Left ventricle myocardium inferior (tissue), 1 donor: ENCODE results near the gene DEPP1. TPM values are rescaled to one million over a fixed set of nuclear protein-coding genes. Genes with fewer than 3 reads are reported as not detected.

Source experiments
- DNase-seq: peaks from one replicate; pipeline ENCODE4 v3.0.0-alpha.2; 2020
- H3K27ac ChIP-seq: fragments of 200-600 bp; replicated peaks from 2 replicates; pipeline ENCODE4 v1.8.0; 2021
- H3K27me3 ChIP-seq: fragments of 200-600 bp; 2 replicates; pipeline ENCODE4 v1.8.0; 2021; ENCODE audit warnings: low read depth
- H3K36me3 ChIP-seq: fragments of 200-600 bp; 2 replicates; pipeline ENCODE4 v1.8.0; 2021
- H3K4me1 ChIP-seq: fragments of 200-600 bp; 2 replicates; pipeline ENCODE4 v1.8.0; 2021
- H3K4me3 ChIP-seq: fragments of 200-600 bp; 2 replicates; pipeline ENCODE4 v1.8.0; 2021; ENCODE audit warnings: mild to moderate bottlenecking, moderate library complexity
- H3K9me3 ChIP-seq: fragments of 200-600 bp; replicated peaks from 2 replicates; pipeline ENCODE4 v1.8.0; 2021
- intact Hi-C: fragments of 100-400 bp; cut with micrococcal nuclease; formaldehyde crosslinking; loops from one replicate; pipeline ENCODE4 v1.11.0; 2022
- total RNA-seq: library from RNA; stranded (reverse); fragmentation: NEBNext Ultra II Directional; extraction: Animal tissue kit (Norgen Biotek cat#: 25700); gene quantifications from one replicate; pipeline ENCODE4 v1.2.1, GENCODE V29; 2021
- TF ChIP-seq, protein P1 (sequence below): fragments of 200-600 bp; IDR thresholded peaks from 2 replicates; pipeline ENCODE4 v1.8.0; 2021; ENCODE audit warnings: antibody characterized with exemption, mild to moderate bottlenecking, borderline replicate concordance
- donor health status: DM: no; HTN: yes; CAD: no; lungs with severe emphysema.

Gene DEPP1
- total RNA-seq, 1 donor from 2014 or later, result 27.5 TPM

DNA sequence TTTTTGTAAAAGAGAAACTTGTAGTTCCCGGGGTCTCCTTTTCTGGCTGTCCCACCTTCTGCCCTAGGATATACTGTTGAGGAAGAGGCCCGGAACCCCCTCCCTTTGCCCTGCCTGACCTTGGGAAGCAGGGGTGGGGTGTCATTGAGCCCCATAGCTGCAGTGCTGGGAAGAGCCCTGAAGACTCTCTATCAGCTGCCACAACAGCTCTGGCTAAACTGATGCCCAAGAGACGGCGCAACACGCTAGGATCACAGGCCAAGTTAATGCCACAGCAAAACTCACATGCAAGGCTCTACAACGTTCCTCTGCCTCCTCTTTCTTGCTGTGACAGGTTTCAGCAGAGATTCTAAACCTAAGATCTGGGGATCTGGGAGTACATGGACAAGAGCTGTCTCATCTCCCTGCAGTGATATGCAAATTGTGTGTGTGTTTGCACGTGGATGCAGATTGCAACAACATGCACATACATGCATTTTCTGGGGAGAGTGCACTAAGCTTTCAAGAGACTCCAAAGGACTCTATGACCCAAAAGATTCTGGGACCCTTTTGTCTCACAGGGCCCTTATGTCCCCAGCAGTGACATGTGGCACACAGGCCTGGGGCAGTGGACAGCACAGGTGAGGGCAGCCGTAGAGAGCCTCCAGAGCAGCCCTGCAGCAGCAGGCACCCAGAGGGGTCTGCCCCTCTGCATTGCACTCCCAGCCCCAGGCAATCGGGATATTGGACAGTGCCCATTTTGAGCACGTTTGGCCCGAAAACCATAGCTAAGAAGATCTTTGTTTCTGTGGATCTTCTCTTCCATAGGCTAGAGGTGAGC is 16.5 kb downstream of the DEPP1 start:
- Histone ChIP-seq H3K36me3 (no peaks in the 10 kb centered on the region), H3K9me3 (no peaks in the 10 kb centered on the region), H3K27ac (peak overlapping the region; percentile 96), H3K27me3 (no peaks in the 10 kb centered on the region), H3K4me3 (peak overlapping the region; percentile 85), H3K4me1 (peaks cover 96% of the 10 kb centered on the region)
- TF ChIP-seq, protein P1, sequence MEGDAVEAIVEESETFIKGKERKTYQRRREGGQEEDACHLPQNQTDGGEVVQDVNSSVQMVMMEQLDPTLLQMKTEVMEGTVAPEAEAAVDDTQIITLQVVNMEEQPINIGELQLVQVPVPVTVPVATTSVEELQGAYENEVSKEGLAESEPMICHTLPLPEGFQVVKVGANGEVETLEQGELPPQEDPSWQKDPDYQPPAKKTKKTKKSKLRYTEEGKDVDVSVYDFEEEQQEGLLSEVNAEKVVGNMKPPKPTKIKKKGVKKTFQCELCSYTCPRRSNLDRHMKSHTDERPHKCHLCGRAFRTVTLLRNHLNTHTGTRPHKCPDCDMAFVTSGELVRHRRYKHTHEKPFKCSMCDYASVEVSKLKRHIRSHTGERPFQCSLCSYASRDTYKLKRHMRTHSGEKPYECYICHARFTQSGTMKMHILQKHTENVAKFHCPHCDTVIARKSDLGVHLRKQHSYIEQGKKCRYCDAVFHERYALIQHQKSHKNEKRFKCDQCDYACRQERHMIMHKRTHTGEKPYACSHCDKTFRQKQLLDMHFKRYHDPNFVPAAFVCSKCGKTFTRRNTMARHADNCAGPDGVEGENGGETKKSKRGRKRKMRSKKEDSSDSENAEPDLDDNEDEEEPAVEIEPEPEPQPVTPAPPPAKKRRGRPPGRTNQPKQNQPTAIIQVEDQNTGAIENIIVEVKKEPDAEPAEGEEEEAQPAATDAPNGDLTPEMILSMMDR, result no peak
- intact Hi-C loops, result no loop called here
- DNase-seq, result no peak

DNA sequence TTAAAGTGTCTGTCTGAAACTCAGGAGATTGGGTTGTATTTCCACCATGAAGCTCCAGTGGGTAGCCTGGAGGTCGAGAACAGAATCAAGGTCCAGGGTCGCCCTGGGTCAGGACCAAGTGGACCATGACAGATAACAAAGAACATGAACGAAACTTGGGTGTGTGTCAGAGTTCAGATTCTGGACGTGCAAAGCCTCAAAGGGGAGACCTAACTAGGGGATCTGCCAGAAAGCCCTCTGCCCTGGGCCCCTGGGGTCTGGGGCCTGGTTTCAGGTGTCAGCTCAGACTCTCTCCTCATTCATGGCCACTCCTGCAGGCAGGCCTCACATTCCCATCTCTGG is 17.4 kb downstream of the DEPP1 start:
- DNase-seq, result no peak
- H3K4me3 ChIP-seq, result peak overlapping the region; percentile 85
- TF ChIP-seq, protein P1, result no peak
- intact Hi-C loops, result no loop called here
- H3K27ac ChIP-seq, result peak overlapping the region; percentile 96
- no peaks in the 10 kb centered on the region for H3K27me3 ChIP-seq
- peaks cover 4% of the 10 kb centered on the region for H3K9me3 ChIP-seq
- H3K4me1 ChIP-seq, result peaks cover 96% of the 10 kb centered on the region
- H3K36me3 ChIP-seq, result peaks cover 6% of the 10 kb centered on the region

DNA sequence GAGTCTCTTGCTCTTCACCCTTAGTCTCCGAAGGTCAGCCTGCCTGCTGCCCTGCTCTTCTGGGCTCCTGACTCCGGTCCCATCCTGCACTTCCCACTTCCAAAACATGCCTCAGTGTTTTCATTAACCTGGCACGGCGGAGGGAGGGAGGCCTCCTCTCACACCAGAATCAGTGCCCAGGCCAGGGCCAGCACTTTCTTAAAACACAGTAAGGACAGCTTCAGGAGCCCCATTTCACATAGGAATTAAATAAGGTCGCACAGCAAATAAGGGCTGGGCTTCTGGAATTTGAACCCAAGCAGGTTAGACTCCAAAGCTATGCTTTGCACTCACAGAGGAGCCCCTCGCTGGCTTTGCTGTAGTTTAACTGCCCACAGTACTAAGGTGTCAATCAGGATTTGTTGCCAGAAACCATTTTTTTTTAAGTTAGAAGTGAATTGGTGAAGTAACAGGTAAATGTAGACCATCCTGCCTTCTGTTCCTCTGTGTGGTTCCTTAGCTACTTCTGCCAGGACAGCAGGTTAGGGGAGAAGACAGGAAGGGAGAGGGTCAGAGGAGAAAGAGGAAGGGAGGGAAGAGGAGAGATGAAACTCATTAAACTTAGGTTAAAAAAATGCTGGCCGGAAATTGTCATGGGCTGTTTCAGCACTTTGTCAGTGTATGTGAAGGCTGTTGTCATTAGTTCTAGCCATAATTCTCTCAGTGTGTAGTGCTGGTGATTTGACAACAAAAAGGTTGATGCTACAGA is 18.0 kb downstream of the DEPP1 start:
- H3K4me3 ChIP-seq, result peak overlapping the region; percentile 85
- peaks cover 96% of the 10 kb centered on the region for H3K4me1 ChIP-seq
- H3K36me3 ChIP-seq, result peaks cover 6% of the 10 kb centered on the region
- peak overlapping the region; percentile 96 for H3K27ac ChIP-seq
- no peak for DNase-seq
- no peaks in the 10 kb centered on the region for H3K27me3 ChIP-seq
- TF ChIP-seq, protein P1, result no peak
- H3K9me3 ChIP-seq, result peaks cover 4% of the 10 kb centered on the region
- intact Hi-C loops, result no loop called here

DNA sequence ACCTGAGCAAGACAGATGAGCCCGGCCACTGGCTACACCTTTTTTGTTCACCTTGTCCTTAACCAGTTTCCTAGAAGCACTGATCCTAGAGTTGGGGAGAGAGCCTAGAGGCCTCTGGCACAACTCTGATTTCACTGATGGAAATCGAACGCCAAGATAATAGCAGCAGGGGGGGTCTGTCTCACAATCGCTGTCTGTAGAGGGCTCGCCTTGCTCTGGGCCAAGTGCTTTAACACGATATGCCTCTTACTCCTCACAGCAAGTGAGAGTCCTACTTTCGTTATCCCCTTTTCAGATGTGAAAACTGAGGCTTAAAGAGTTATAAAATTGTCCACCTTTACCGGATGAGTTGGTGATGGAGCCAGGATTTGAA is 18.5 kb downstream of the DEPP1 start:
- TF ChIP-seq, protein P1, result no peak

DNA sequence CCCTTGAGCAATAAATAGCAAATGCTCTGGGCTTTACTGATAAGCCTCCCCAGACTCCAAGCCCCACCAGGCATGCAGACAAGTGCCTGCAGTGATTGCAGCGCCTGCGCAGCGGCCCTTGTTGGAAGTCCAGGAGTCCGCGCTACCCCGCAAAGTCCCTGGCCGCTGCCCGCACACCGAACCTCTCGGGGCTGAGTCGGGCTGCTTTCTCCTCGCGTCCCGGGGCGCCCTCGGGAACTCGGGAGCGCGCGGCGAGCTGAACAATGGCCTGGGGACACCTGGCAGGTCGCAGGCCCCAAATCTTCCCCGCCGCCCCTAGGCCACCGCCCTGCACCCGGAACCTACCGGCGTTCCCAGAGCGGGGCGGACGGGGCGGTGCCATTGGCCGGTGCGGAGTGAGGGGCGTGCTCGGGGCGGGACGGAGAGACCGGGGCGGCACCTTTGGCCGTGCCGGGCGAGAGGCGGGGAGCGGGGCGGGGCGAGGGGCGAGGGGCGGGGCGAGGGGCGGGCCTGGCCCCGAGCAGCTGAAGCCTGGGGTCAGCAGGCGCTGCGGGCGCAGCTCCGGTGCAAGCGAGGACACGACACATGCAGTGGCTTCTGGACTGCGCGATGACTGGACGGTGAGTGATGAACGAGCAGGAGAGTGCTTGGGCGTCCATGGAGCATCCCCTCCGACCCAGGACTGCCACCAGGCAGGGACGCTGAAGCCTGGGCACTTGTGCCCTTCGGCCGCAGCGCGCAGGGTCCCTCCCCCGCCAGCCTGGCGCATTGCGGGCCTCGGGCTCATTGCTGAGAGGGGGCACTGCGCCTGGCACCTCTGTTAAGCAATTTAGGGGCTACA is 19.1 kb downstream of the DEPP1 start, which contains the start of gene RASSF4:
TSS of gene RASSF4 (plus strand) at position 556 of the 841 bp plus-strand sequence. CDS start 10,401 bp downstream, outside the sequence.
- intact Hi-C loops, result no loop called here
- TF ChIP-seq, protein P1, result no peak
- Histone ChIP-seq H3K36me3 (peaks cover 6% of the 10 kb centered on the region), H3K4me1 (peaks cover 96% of the 10 kb centered on the region), H3K27ac (peak within 1 kb of the TSS; percentile 96), H3K4me3 (peak within 1 kb of the TSS; percentile 85), H3K9me3 (peaks cover 4% of the 10 kb centered on the region), H3K27me3 (no peaks in the 10 kb centered on the region)
- peak; percentile 95 for DNase-seq

More for the DNA sequence above, 18.5 kb downstream of the DEPP1 start:
- peaks cover 4% of the 10 kb centered on the region for H3K9me3 ChIP-seq
- H3K4me3 ChIP-seq, result peak overlapping the region; percentile 85
- H3K36me3 ChIP-seq, result peaks cover 6% of the 10 kb centered on the region
- H3K27me3 ChIP-seq, result no peaks in the 10 kb centered on the region
- peak overlapping the region; percentile 96 for H3K27ac ChIP-seq
- DNase-seq, result no peak
- intact Hi-C loops, result no loop called here
- H3K4me1 ChIP-seq, result peaks cover 96% of the 10 kb centered on the region
